ENCODE data around the gene PRPF38B. TPM values are rescaled to one million over a fixed set of nuclear protein-coding genes. Genes with fewer than 3 reads are reported as not detected.

PRPF38B gene
- total RNA-seq, 3 donors from 2014 or later: 26.9 to 40.8 (median 32.8) TPM

GRCh38 chr1:108646265-108646647 is 45.9 kb upstream of the PRPF38B start:
- Histone ChIP-seq H3K9me3 (no peaks in the 10 kb centered on the region), H3K27me3 (no peaks in the 10 kb centered on the region), H3K27ac (peak overlapping the region; percentile 80 to 84), H3K36me3 (no peaks in the 10 kb centered on the region), H3K4me3 (no peak overlapping the region), H3K4me1 (peaks cover 0 to 5% of the 10 kb centered on the region in 2 donors)
- intact Hi-C loops (cut with DNase I; ENCODE audit: low total_unique reads): loop anchor here (10.0 kb wide), 1 partner anchor 131 kb away; no protein-coding TSS in a partner anchor
- TF ChIP-seq CTCF (IDR thresholded peaks at IDR 0.05) (no peak), POLR2AphosphoS5 (IDR thresholded peaks at IDR 0.05) (no peak), POLR2A (IDR thresholded peaks at IDR 0.05) (no peak)
- no peak for DNase-seq (ENCODE audit: low spot score in 2 of 2)

GRCh38 chr1:108646648-108647269 is 45.4 kb upstream of the PRPF38B start:
- TF ChIP-seq CTCF (IDR thresholded peaks at IDR 0.05) (no peak), POLR2AphosphoS5 (IDR thresholded peaks at IDR 0.05) (peak in 2 of 3 donors; percentile 46 to 75)
- DNase-seq (ENCODE audit: low spot score in 2 of 2): peak in 1 of 2 donors; percentile 64
- Histone ChIP-seq H3K4me3 (no peak overlapping the region), H3K4me1 (peaks cover 0 to 5% of the 10 kb centered on the region in 2 donors), H3K36me3 (no peaks in the 10 kb centered on the region), H3K27me3 (no peaks in the 10 kb centered on the region), H3K27ac (peak overlapping the region; percentile 80 to 84), H3K9me3 (no peaks in the 10 kb centered on the region)
- intact Hi-C loops (cut with DNase I; ENCODE audit: low total_unique reads): loop anchor here (10.0 kb wide), 1 partner anchor 132 kb away; no protein-coding TSS in a partner anchor

- no peak overlapping the region for H3K27ac ChIP-seq
- H3K4me1 ChIP-seq: no peaks in the 10 kb centered on the region
- no peak for TF ChIP-seq CTCF (IDR thresholded peaks at IDR 0.05)
- TF ChIP-seq POLR2A (IDR thresholded peaks at IDR 0.05): no peak
- no peak for TF ChIP-seq POLR2AphosphoS5 (IDR thresholded peaks at IDR 0.05)
- no peak for DNase-seq (ENCODE audit: low spot score in 2 of 2)
- H3K36me3 ChIP-seq: no peaks in the 10 kb centered on the region
- H3K9me3 ChIP-seq: no peaks in the 10 kb centered on the region
- no peak overlapping the region for H3K4me3 ChIP-seq
- intact Hi-C loops (cut with DNase I; ENCODE audit: low total_unique reads): loop anchor here (5.0 kb wide), 1 partner anchor 1231 kb away; no protein-coding TSS in a partner anchor
- H3K27me3 ChIP-seq: no peaks in the 10 kb centered on the region
These were observed 38.5 kb upstream of the PRPF38B start for GRCh38 chr1:108653431-108654105.

GRCh38 chr1:108657356-108658080 is 34.6 kb upstream of the PRPF38B start:
- Histone ChIP-seq H3K36me3 (no peaks in the 10 kb centered on the region), H3K27ac (no peak overlapping the region), H3K9me3 (no peaks in the 10 kb centered on the region), H3K4me3 (no peak overlapping the region), H3K27me3 (no peaks in the 10 kb centered on the region), H3K4me1 (no peaks in the 10 kb centered on the region)
- intact Hi-C loops (cut with DNase I; ENCODE audit: low total_unique reads): no loop called here
- TF ChIP-seq CTCF (IDR thresholded peaks at IDR 0.05) (no peak), POLR2A (IDR thresholded peaks at IDR 0.05) (no peak), POLR2AphosphoS5 (IDR thresholded peaks at IDR 0.05) (no peak)
- no peak for DNase-seq (ENCODE audit: low spot score in 2 of 2)
